KOPT-K1 (cell line): ENCODE data around the gene XKR3.
"Not testable (repeated sequence)": the region's sequence is repeated elsewhere in the genome, so short reads cannot be mapped to it uniquely, and the experiment has no call there.

ENCODE experiments used
- H3K27ac ChIP-seq: fragments of 200-600 bp; sonication (generic); 2 replicates; pipeline ENCODE4 v1.5.1; 2016; ENCODE audit warnings: antibody characterized with exemption, mild to moderate bottlenecking, low read depth, low read length; ENCODE audit not compliant: poor library complexity, severe bottlenecking
- H3K36me3 ChIP-seq: fragments of 200-600 bp; sonication (generic); 2 replicates; pipeline ENCODE4 v1.5.1; 2017; ENCODE audit warnings: antibody characterized with exemption, mild to moderate bottlenecking, low read length, moderate library complexity; ENCODE audit not compliant: insufficient read depth
- H3K9me3 ChIP-seq: fragments of 200-600 bp; sonication (generic); 2 replicates; pipeline ENCODE4 v1.5.1; 2017; ENCODE audit warnings: antibody characterized with exemption, low read length, mild to moderate bottlenecking; ENCODE audit not compliant: insufficient read depth, poor library complexity, severe bottlenecking

XKR3 gene

GRCh38 chr22:16783930-16784354 is 41.3 kb downstream of the XKR3 start:
- Histone ChIP-seq H3K27ac (no peak overlapping the region), H3K9me3 (no peaks in the 10 kb centered on the region), H3K36me3 (no peaks in the 10 kb centered on the region)

GRCh38 chr22:16783453-16783852 is 41.8 kb downstream of the XKR3 start:
- Histone ChIP-seq H3K9me3 (no peaks in the 10 kb centered on the region), H3K36me3 (no peaks in the 10 kb centered on the region), H3K27ac (no peak overlapping the region)

GRCh38 chr22:16781764-16782329 is 43.4 kb downstream of the XKR3 start:
- Histone ChIP-seq H3K9me3 (no peaks in the 10 kb centered on the region), H3K36me3 (no peaks in the 10 kb centered on the region), H3K27ac (no peak overlapping the region)

GRCh38 chr22:16781074-16781763 is 44.0 kb downstream of the XKR3 start:
- Histone ChIP-seq H3K9me3 (no peaks in the 10 kb centered on the region), H3K27ac (no peak overlapping the region)

GRCh38 chr22:16777284-16777924 is 47.8 kb downstream of the XKR3 start:
- Histone ChIP-seq H3K36me3 (no peaks in the 10 kb centered on the region), H3K9me3 (peaks cover 4% of the 10 kb centered on the region), H3K27ac (no peak overlapping the region)

More at GRCh38 chr22:16781074-16781763, 44.0 kb downstream of the XKR3 start:
- no peaks in the 10 kb centered on the region for H3K36me3 ChIP-seq

- peaks cover 4% of the 10 kb centered on the region for H3K9me3 ChIP-seq
- H3K27ac ChIP-seq = no peak overlapping the region
- no peaks in the 10 kb centered on the region for H3K36me3 ChIP-seq
Measured at GRCh38 chr22:16776080-16776479, 49.1 kb downstream of the XKR3 start.

- peak overlapping the region; percentile 26 for H3K27ac ChIP-seq
- peaks cover 4% of the 10 kb centered on the region for H3K9me3 ChIP-seq
Measured at GRCh38 chr22:16774911-16775500, 50.2 kb downstream of the XKR3 start.

GRCh38 chr22:16771569-16771968 is 53.6 kb downstream of the XKR3 start:
- not testable (repeated sequence) for H3K27ac ChIP-seq, H3K9me3 ChIP-seq, H3K36me3 ChIP-seq

More at GRCh38 chr22:16774911-16775500, 50.2 kb downstream of the XKR3 start:
- H3K36me3 ChIP-seq = no peaks in the 10 kb centered on the region

- H3K9me3 ChIP-seq = peaks cover 10% of the 10 kb centered on the region
- not testable (repeated sequence) for H3K27ac ChIP-seq, H3K36me3 ChIP-seq
Measured at GRCh38 chr22:16767927-16768326, 57.3 kb downstream of the XKR3 start.

- H3K27ac ChIP-seq, H3K36me3 ChIP-seq: not testable (repeated sequence)
- H3K9me3 ChIP-seq = peaks cover 10% of the 10 kb centered on the region
Measured at GRCh38 chr22:16762224-16762623, 63.0 kb downstream of the XKR3 start.

- H3K36me3 ChIP-seq, H3K27ac ChIP-seq, H3K9me3 ChIP-seq: not testable (repeated sequence)
Measured at GRCh38 chr22:16760416-16760815, 64.8 kb downstream of the XKR3 start.

- not testable (repeated sequence) for H3K27ac ChIP-seq, H3K9me3 ChIP-seq, H3K36me3 ChIP-seq
Measured at GRCh38 chr22:16749282-16749681, 75.9 kb downstream of the XKR3 start.

GRCh38 chr22:16748160-16748929 is 76.9 kb downstream of the XKR3 start:
- not testable (repeated sequence) for H3K27ac ChIP-seq, H3K36me3 ChIP-seq, H3K9me3 ChIP-seq

- H3K27ac ChIP-seq, H3K36me3 ChIP-seq, H3K9me3 ChIP-seq: not testable (repeated sequence)
Measured at GRCh38 chr22:16747266-16748159, 77.7 kb downstream of the XKR3 start.
